K562 (cell line): ENCODE data around the gene DDAH1. TPM values are rescaled to one million over a fixed set of nuclear protein-coding genes. Genes with fewer than 3 reads are reported as not detected.

ENCODE experiments used
- ATAC-seq: fragments of 200-7000 bp; cut with Tn5 transposase; 3 replicates; pipeline ENCODE4 v1.9.1; 2020; ENCODE audit warnings: moderate library complexity
- BruUV-seq: library from RNA; stranded (reverse); fragments of 400-500 nt; replicated peaks from 2 replicates; lab custom pipeline; 2021; lab: Mats Ljungman, UMichigan
- CTCF ChIA-PET: fragments of 300-600 bp; formaldehyde crosslinking; extraction: SDS; loops from one replicate; lab custom pipeline; 2021; ENCODE audit warnings: low intra/inter-chr PET ratio; lab: Yijun Ruan, JAX
- POLR2A ChIA-PET: fragments of 300-600, 350-650 bp; sonication (Branson Sonifier 250); formaldehyde crosslinking; extraction: SDS; loops from one replicate; lab custom pipeline; 2021; ENCODE audit warnings: antibody characterized with exemption, inconsistent platforms; lab: Yijun Ruan, JAX
- DNase-seq, 4 experiments: peaks; one replicate each; pipeline versions ENCODE4 v3.0.0 to v3.0.0-alpha.2; 2011 to 2018; ENCODE audit warnings: low spot score in 3 of 4, mixed read lengths in 3 of 4; ENCODE audit errors: extremely low read depth in 1 of 4
- FAIRE-seq: peaks from 2 replicates; lab custom pipeline; 2011; peaks lifted over from hg19 to GRCh38; lab: Jason Lieb, UNC
- H2AFZ ChIP-seq: 2 replicates; pipeline ENCODE4 v1.6.0; 2011; ENCODE audit warnings: low read depth, low read length, control low read depth, inconsistent platforms
- H3K27ac ChIP-seq: fragments of 200-600 bp; 3 replicates; pipeline ENCODE4 v1.8.0; 2011; ENCODE audit warnings: low read depth, mild to moderate bottlenecking, control low read depth, inconsistent platforms, low read length, moderate library complexity, mixed read lengths; ENCODE audit errors: extremely low read depth
- H3K27me3 ChIP-seq, 2 experiments: fragments of 300-600 bp in 1 of 2; 2 replicates in 1 of 2; 3 replicates in 1 of 2; pipeline versions ENCODE4 v1.6.0 to v1.8.0; 2011; ENCODE audit warnings: inconsistent platforms in 2 of 2, low read length in 2 of 2, mild to moderate bottlenecking in 1 of 2, mixed read lengths in 1 of 2, moderate library complexity in 1 of 2; ENCODE audit not compliant: control insufficient read depth in 2 of 2, insufficient read depth in 2 of 2
- H3K36me3 ChIP-seq: fragments of 300-600 bp; 3 replicates; pipeline ENCODE4 v1.8.0; 2011; ENCODE audit warnings: mild to moderate bottlenecking, low read length, inconsistent platforms; ENCODE audit not compliant: control insufficient read depth, insufficient read depth
- H3K4me1 ChIP-seq, 2 experiments: fragments of 200-600 bp in 1 of 2; replicated peaks in 1 of 2; 2 replicates in 1 of 2; 3 replicates in 1 of 2; pipeline versions ENCODE4 v1.5.1 to v1.8.0; 2011; ENCODE audit warnings: inconsistent platforms in 2 of 2, low read length in 2 of 2, mild to moderate bottlenecking in 1 of 2, mixed read lengths in 1 of 2, moderate library complexity in 1 of 2; ENCODE audit not compliant: control insufficient read depth in 2 of 2, insufficient read depth in 2 of 2
- H3K4me2 ChIP-seq: 2 replicates; pipeline ENCODE4 v1.6.1; 2011; ENCODE audit warnings: low read length, control low read depth, inconsistent platforms, mixed read lengths; ENCODE audit not compliant: insufficient read depth
- H3K4me3 ChIP-seq: fragments of 200-600 bp; sonication (generic), shearing (Covaris generic); 2 replicates; pipeline ENCODE4 v1.5.1; 2016; ENCODE audit warnings: control low read depth, inconsistent platforms
- H3K79me2 ChIP-seq: fragments of 200-600 bp; 3 replicates; pipeline ENCODE4 v1.8.0; 2011; ENCODE audit warnings: low read length, inconsistent platforms; ENCODE audit not compliant: control insufficient read depth, insufficient read depth
- H3K9ac ChIP-seq, 2 experiments: 2 replicates each; pipeline versions ENCODE4 v1.6.0 to v1.6.1; 2011; ENCODE audit warnings: low read depth in 2 of 2, low read length in 2 of 2, control low read depth in 1 of 2, inconsistent platforms in 1 of 2, mild to moderate bottlenecking in 1 of 2, mixed read lengths in 1 of 2; ENCODE audit not compliant: insufficient read depth in 1 of 2
- H3K9me1 ChIP-seq: one replicate; pipeline ENCODE4 v1.6.0; 2011; ENCODE audit warnings: inconsistent platforms, mild to moderate bottlenecking, low read length, moderate library complexity; ENCODE audit not compliant: control insufficient read depth, insufficient read depth
- H3K9me3 ChIP-seq: replicated peaks from 2 replicates; pipeline ENCODE4 v1.5.1; 2011; ENCODE audit warnings: low read depth, low read length, inconsistent platforms; ENCODE audit not compliant: control insufficient read depth, insufficient read depth
- H4K20me1 ChIP-seq: replicated peaks from 2 replicates; pipeline ENCODE4 v1.6.1; 2011; ENCODE audit warnings: low read length, inconsistent platforms, mixed read lengths; ENCODE audit not compliant: control insufficient read depth, insufficient read depth
- CEBPB ChIP-seq: fragments of 450-650 bp; IDR thresholded peaks from 2 replicates; pipeline ENCODE4 v1.6.1; 2016; ENCODE audit warnings: missing genetic modification characterization, missing compliant biosample characterization
- CHD7 ChIP-seq: fragments of 200-600 bp; sonication (generic); IDR thresholded peaks from one replicate; pipeline ENCODE4 v1.6.1; 2012; ENCODE audit warnings: mild to moderate bottlenecking, low read depth, low read length, inconsistent platforms
- GATA2 ChIP-seq: sonication (generic); formaldehyde crosslinking; IDR thresholded peaks from 2 replicates; pipeline ENCODE4 v1.4.0; 2020; ENCODE audit warnings: mild to moderate bottlenecking, missing genetic modification reagents
- GTF2F1 ChIP-seq: IDR thresholded peaks from 2 replicates; pipeline ENCODE4 v1.6.1; 2011; ENCODE audit warnings: low read depth, low read length, improper control_type of control experiment
- MAFF ChIP-seq: IDR thresholded peaks from 2 replicates; pipeline ENCODE4 v1.6.1; 2012; ENCODE audit warnings: low read length, improper control_type of control experiment
- MCM2 ChIP-seq: fragments of 450-650 bp; IDR thresholded peaks from 2 replicates; pipeline ENCODE4 v1.6.1; 2017; ENCODE audit warnings: low read depth, mild to moderate bottlenecking
- NR3C1 ChIP-seq: sonication (generic); formaldehyde crosslinking; IDR thresholded peaks from 2 replicates; pipeline ENCODE4 v1.8.1; 2022; ENCODE audit warnings: missing genetic modification reagents
- OTX1 ChIP-seq: fragments of 450-650 bp; formaldehyde crosslinking; IDR thresholded peaks from 2 replicates; pipeline ENCODE4 v1.4.0; 2022; ENCODE audit warnings: mild to moderate bottlenecking
- SPI1 ChIP-seq: IDR thresholded peaks from 2 replicates; pipeline ENCODE4 v1.6.1; 2011; ENCODE audit warnings: low read depth, low read length, control low read depth, borderline replicate concordance
- STAT5A ChIP-seq: IDR thresholded peaks from 2 replicates; pipeline ENCODE4 v1.6.1; 2012; ENCODE audit warnings: low read length, inconsistent platforms, borderline replicate concordance
- U2AF1 ChIP-seq: fragments of 200-400 bp; formaldehyde crosslinking; optimal IDR thresholded peaks from 2 replicates; pipeline ENCODE3; 2017; ENCODE audit warnings: mild to moderate bottlenecking, low read depth, low read length, moderate library complexity
- ZNF644 ChIP-seq: fragments of 200-800 bp; sonication (Bioruptor generic); IDR thresholded peaks from 2 replicates; pipeline ENCODE4 v1.6.1; 2016; ENCODE audit warnings: low read depth, missing genetic modification characterization, missing compliant biosample characterization
- ZNF778 ChIP-seq: fragments of 450-650 bp; formaldehyde crosslinking; IDR thresholded peaks from 2 replicates; pipeline ENCODE4 v1.4.0; 2020; ENCODE audit warnings: mild to moderate bottlenecking, moderate library complexity
- WGBS: fragments of 100-300 bp; shearing (Covaris generic); methylation state at CpG from one replicate; pipeline ENCODE4 v1.1.6; 2016; ENCODE audit warnings: low coverage, mixed read lengths; ENCODE audit not compliant: insufficient coverage; ENCODE audit errors: missing lambda C conversion rate; 5-methylcytosine and 5-hydroxymethylcytosine counted together
- in situ Hi-C: fragments of 300-500 bp; cut with MboI; formaldehyde crosslinking; loops from 4 replicates; pipeline ENCODE4 v1.15.0; 2018; ENCODE audit warnings: inconsistent platforms, mixed read lengths
- intact Hi-C: fragments of 100-400 bp; cut with micrococcal nuclease; formaldehyde crosslinking; loops from 2 replicates; pipeline ENCODE4 v1.14.2; 2022
- polyA plus RNA-seq, 8 experiments: library from polyadenylated mRNA; depleted of rRNA in 4 of 8; stranded (reverse) in 5 of 8; unstranded in 3 of 8; fragments of >200 nt; fragmentation: Nextera tagmentation in 2 of 8; fragmentation: Illumina TruSeq in 1 of 8; extraction: Ambion mirVana in 2 of 8; extraction: Trizol in 1 of 8; gene quantifications; 2 replicates each; pipeline versions ENCODE4 v1.2.1 to v1.2.3, GENCODE V29; 2011 to 2014; ENCODE audit warnings: inconsistent platforms in 1 of 8, missing spikeins in 1 of 8
- total RNA-seq, 7 experiments: library from RNA; depleted of rRNA in 6 of 7; stranded (reverse); fragments of >200 nt in 6 of 7; fragmentation: Illumina TruSeq in 2 of 7; extraction: Trizol in 2 of 7; gene quantifications; 2 replicates each; pipeline versions ENCODE4 v1.2.1 to v1.2.3, GENCODE V29; 2011 to 2021; ENCODE audit warnings: low replicate concordance in 1 of 7

The DDAH1 gene
- total and polyA plus RNA-seq, 9 of the 15 experiments (the other 6 are each of a cell fraction or from before 2014, with no cell fraction given): 0.04 to 0.24 (median 0.10) TPM

- no peaks in the 10 kb centered on the region for H3K9me1 ChIP-seq
- POLR2A ChIA-PET: no interaction called here
- no peak overlapping the region for H3K4me2 ChIP-seq
- no peak for DNase-seq
- H3K36me3 ChIP-seq: no peaks in the 10 kb centered on the region
- no peak for FAIRE-seq
- no peaks in the 10 kb centered on the region for H3K79me2 ChIP-seq
- WGBS: 0% methylated on average over 5 of the region's 5 CpGs
- in situ Hi-C loops (no loop called here), intact Hi-C loops (no loop called here)
- H3K4me1 ChIP-seq: peaks cover 0 to 13% of the 10 kb centered on the region in 2 experiments; a peak in 2 of 5 replicates
- H4K20me1 ChIP-seq: no peaks in the 10 kb centered on the region
- H2AFZ ChIP-seq: no peak overlapping the region
- ATAC-seq: no peak
- no peaks in the 10 kb centered on the region for H3K9me3 ChIP-seq
- no TSS peak for BruUV-seq
- H3K27me3 ChIP-seq: peaks cover 2 to 21% of the 10 kb centered on the region in 2 experiments; a peak in 3 of 5 replicates
- no peak overlapping the region for H3K27ac ChIP-seq
- no peak overlapping the region for H3K9ac ChIP-seq
- H3K4me3 ChIP-seq: no peak overlapping the region
- CTCF ChIA-PET: no interaction called here
- TF ChIP-seq STAT5A (no peak), GATA2 (CRISPR knock-in tag) (no peak), SPI1 (no peak), CEBPB (tag) (no peak), OTX1 (CRISPR knock-in tag) (no peak), NR3C1 (CRISPR knock-in tag) (no peak), ZNF778 (CRISPR knock-in tag) (no peak), CHD7 (no peak), GTF2F1 (no peak), MCM2 (no peak), MAFF (no peak), U2AF1 (no peak), ZNF644 (tag) (no peak)
Measured at GRCh38 chr1:85461216-85461918, 3.6 kb downstream of the DDAH1 start.
